MCF 10A (cell line): Measurements from ENCODE around the gene SULT1C4. TPM values are rescaled to one million over a fixed set of nuclear protein-coding genes. Genes with fewer than 3 reads are reported as not detected.
"Not testable (repeated sequence)": the region's sequence is repeated elsewhere in the genome, so short reads cannot be mapped to it uniquely, and the experiment has no call there.

Experiments
- BruUV-seq: library from RNA; stranded (reverse); fragments of 400-500 nt; replicated peaks from 2 replicates; lab custom pipeline; 2021; lab: Mats Ljungman, UMichigan
- CTCF ChIA-PET: fragments of 300-600 bp; sonication (Branson Sonifier 250); formaldehyde crosslinking; extraction: SDS; loops from one replicate; lab custom pipeline; 2021; ENCODE audit warnings: antibody characterized with exemption, inconsistent platforms; lab: Yijun Ruan, JAX
- POLR2A ChIA-PET: fragments of 300-600, 350-650 bp; sonication (Branson Sonifier 250); formaldehyde crosslinking; extraction: SDS; loops from one replicate; lab custom pipeline; 2020; ENCODE audit warnings: antibody characterized with exemption, inconsistent platforms; lab: Yijun Ruan, JAX
- DNase-seq: peaks from one replicate; pipeline ENCODE4 v3.0.0-alpha.2; 2018; ENCODE audit not compliant: unreplicated experiment
- H3K27ac Mint-ChIP-seq: one replicate; pipeline ENCODE4 v1.8.0; 2022; ENCODE audit warnings: mild to moderate bottlenecking, low read depth, mixed read lengths; ENCODE audit not compliant: unreplicated experiment
- H3K27me3 Mint-ChIP-seq: one replicate; pipeline ENCODE4 v1.8.0; 2022; ENCODE audit warnings: mixed read lengths; ENCODE audit not compliant: insufficient read depth, unreplicated experiment
- H3K36me3 Mint-ChIP-seq: one replicate; pipeline ENCODE4 v1.8.0; 2022; ENCODE audit warnings: mild to moderate bottlenecking, moderate library complexity, mixed read lengths; ENCODE audit not compliant: insufficient read depth, unreplicated experiment
- H3K4me1 Mint-ChIP-seq: one replicate; pipeline ENCODE4 v1.8.0; 2022; ENCODE audit warnings: mixed read lengths; ENCODE audit not compliant: insufficient read depth, unreplicated experiment
- H3K4me3 Mint-ChIP-seq: one replicate; pipeline ENCODE4 v1.8.0; 2022; ENCODE audit warnings: mild to moderate bottlenecking, moderate library complexity, mixed read lengths; ENCODE audit not compliant: unreplicated experiment
- H3K9me3 Mint-ChIP-seq: one replicate; pipeline ENCODE4 v1.8.0; 2022; ENCODE audit warnings: mixed read lengths; ENCODE audit not compliant: unreplicated experiment
- CTCF ChIP-seq: fragments of 200-600 bp; IDR thresholded peaks from one replicate; pipeline ENCODE4 v1.8.0; 2022; ENCODE audit warnings: antibody characterized with exemption, mild to moderate bottlenecking; ENCODE audit not compliant: unreplicated experiment
- intact Hi-C: fragments of 100-400 bp; cut with micrococcal nuclease; formaldehyde crosslinking; loops from 2 replicates; pipeline ENCODE4 v1.14.1; 2022
- total RNA-seq: library from RNA; stranded (reverse); gene quantifications from 2 replicates; pipeline ENCODE4 v1.2.3, GENCODE V29; 2022

The SULT1C4 gene
- total RNA-seq, 1 experiment from 2014 or later: not detected

GRCh38 chr2:108423502-108424251 is 45.9 kb downstream of the SULT1C4 start:
- no peaks in the 10 kb centered on the region for H3K4me1 Mint-ChIP-seq
- POLR2A ChIA-PET: interaction anchor here (1.0 kb wide), 1 partner anchor 10 kb away, joined by 3 read pairs; no protein-coding TSS in a partner anchor
- no peak overlapping the region for H3K4me3 Mint-ChIP-seq
- H3K27ac Mint-ChIP-seq: no peak overlapping the region
- intact Hi-C loops: no loop called here
- DNase-seq: no peak
- no peak for TF ChIP-seq CTCF
- BruUV-seq: no TSS peak
- CTCF ChIA-PET: interaction anchor here (0.6 kb wide), 1 partner anchor 23 kb away, joined by 3 read pairs; no protein-coding TSS in a partner anchor
- no peaks in the 10 kb centered on the region for H3K36me3 Mint-ChIP-seq
- peaks cover 5% of the 10 kb centered on the region for H3K9me3 Mint-ChIP-seq
- H3K27me3 Mint-ChIP-seq: no peaks in the 10 kb centered on the region

GRCh38 chr2:108428286-108429009 is 50.7 kb downstream of the SULT1C4 start:
- intact Hi-C loops: no loop called here
- no peak for TF ChIP-seq CTCF
- no peaks in the 10 kb centered on the region for H3K9me3 Mint-ChIP-seq
- no peak overlapping the region for H3K27ac Mint-ChIP-seq
- no peaks in the 10 kb centered on the region for H3K36me3 Mint-ChIP-seq
- H3K4me1 Mint-ChIP-seq: no peaks in the 10 kb centered on the region
- CTCF ChIA-PET: interaction anchor here (1.2 kb wide), 1 partner anchor 208 kb away, joined by 3 read pairs; no protein-coding TSS in a partner anchor
- H3K4me3 Mint-ChIP-seq: no peak overlapping the region
- no peak for DNase-seq
- H3K27me3 Mint-ChIP-seq: no peaks in the 10 kb centered on the region
- no TSS peak for BruUV-seq
- POLR2A ChIA-PET: interaction anchor here (0.5 to 0.8 kb wide), 3 partner anchors 20 to 32 kb away, joined by 3 read pairs; partner anchors contain the start of gene GCC2

- H3K4me1 Mint-ChIP-seq, BruUV-seq: not testable (repeated sequence)
Observed at GRCh38 chr2:108435578-108435977, 57.8 kb downstream of the SULT1C4 start.

GRCh38 chr2:108436976-108437375 is 59.2 kb downstream of the SULT1C4 start:
- Mint-ChIP-seq H3K27me3 (no peaks in the 10 kb centered on the region), H3K4me1 (no peaks in the 10 kb centered on the region), H3K9me3 (no peaks in the 10 kb centered on the region), H3K27ac (no peak overlapping the region), H3K36me3 (no peaks in the 10 kb centered on the region), H3K4me3 (no peak overlapping the region)
- POLR2A ChIA-PET: no interaction called here
- CTCF ChIA-PET: no interaction called here
- no peak for TF ChIP-seq CTCF
- intact Hi-C loops: no loop called here
- no TSS peak for BruUV-seq
- no peak for DNase-seq

More at GRCh38 chr2:108435578-108435977, 57.8 kb downstream of the SULT1C4 start:
- POLR2A ChIA-PET, H3K27me3 Mint-ChIP-seq, DNase-seq, H3K4me3 Mint-ChIP-seq, intact Hi-C loops, CTCF ChIA-PET, H3K27ac Mint-ChIP-seq, H3K9me3 Mint-ChIP-seq, H3K36me3 Mint-ChIP-seq: not testable (repeated sequence)

Other genes starting within 250 kb of the SULT1C4 start
- not detected in 2 replicates for gene SULT1C3, start 138.0 kb upstream of the SULT1C4 start, total RNA-seq
- not detected in 2 replicates for gene SULT1C2, start 89.1 kb upstream of the SULT1C4 start, total RNA-seq
- 29.8 and 39.7 TPM in 2 replicates for gene GCC2, start 71.3 kb downstream of the SULT1C4 start, total RNA-seq
- gene LIMS1, start 156.5 kb downstream of the SULT1C4 start, total RNA-seq: 70.9 and 74.9 TPM in 2 replicates